ENCODE data around the gene AP4M1. TPM values are rescaled to one million over a fixed set of nuclear protein-coding genes. Genes with fewer than 3 reads are reported as not detected.

Gene AP4M1
- total and polyA plus RNA-seq, 9 of the 15 experiments (the other 6 are each of a cell fraction or from before 2014, with no cell fraction given): 1.3 to 30.9 (median 14.1) TPM

GRCh38 chr7:100155553-100156317 lies 54.3 kb downstream of the AP4M1 start (continued):
- no peak for TF ChIP-seq PPARD (CRISPR knock-in tag; IDR thresholded peaks at IDR 0.05)
- TF ChIP-seq RBM25 (IDR thresholded peaks at IDR 0.05; ENCODE audit: low read depth, low read length, severe bottlenecking): peak; percentile 98
- no peak for TF ChIP-seq USF1 (CRISPR knock-in tag; IDR thresholded peaks at IDR 0.05)
- TF ChIP-seq ZBTB7A (IDR thresholded peaks at IDR 0.05; ENCODE audit: borderline replicate concordance, control insufficient read depth, low read depth, low read length): 0 out of 2 replicates have a peak, but pooled peaks have one; percentile 17

- H3K9me1 ChIP-seq (ENCODE audit: control insufficient read depth, insufficient read depth, low read length): no peaks in the 10 kb centered on the region
- peak; percentile 68 to 72 (median 69) for DNase-seq (ENCODE audit: extremely low read depth in 1 of 4, low spot score in 3 of 4)
- in situ Hi-C loops (cut with MboI): no loop called here
- H3K27ac ChIP-seq (ENCODE audit: extremely low read depth, low read depth, low read length): peak overlapping the region; percentile 91
- 74% methylated on average over 16 of the region's 16 CpGs for WGBS (ENCODE audit: insufficient coverage, low coverage, missing lambda C conversion rate)
- ChIA-PET CTCF (ENCODE audit: low intra/inter-chr PET ratio) (interaction anchor here (1.1 kb wide), 1 partner anchor 60 kb away, joined by 3 read pairs; no protein-coding TSS in a partner anchor), POLR2A (interaction anchor here (0.6 to 2.1 kb wide), 8 partner anchors 12 to 46 kb away, joined by 3 to 8 read pairs (median 3); partner anchors contain the start of gene GAL3ST4)
- peaks cover 10% of the 10 kb centered on the region for H4K20me1 ChIP-seq (replicated peaks; ENCODE audit: control insufficient read depth, insufficient read depth, low read length)
- peaks cover 56% of the 10 kb centered on the region for H3K36me3 ChIP-seq (ENCODE audit: control insufficient read depth, insufficient read depth, low read length)
- peak overlapping the region; percentile 90 to 98 for H3K9ac ChIP-seq (ENCODE audit: insufficient read depth in 1 of 2, low read depth in 2 of 2, low read length in 2 of 2)
- H2AFZ ChIP-seq (ENCODE audit: low read depth, low read length): no peak overlapping the region
- H3K27me3 ChIP-seq (ENCODE audit: control insufficient read depth in 2 of 2, insufficient read depth in 2 of 2, low read length in 2 of 2): no peaks in the 10 kb centered on the region
- intact Hi-C loops (cut with micrococcal nuclease): loop anchor here (5.0 kb wide), 1 partner anchor 116 kb away; no protein-coding TSS in a partner anchor
- H3K4me1 ChIP-seq (replicated peaks in 1 of 2; ENCODE audit: control insufficient read depth in 2 of 2, insufficient read depth in 2 of 2, low read length in 2 of 2): peaks cover 37 to 82% of the 10 kb centered on the region in 2 experiments
- peaks cover 30% of the 10 kb centered on the region for H3K79me2 ChIP-seq (ENCODE audit: control insufficient read depth, insufficient read depth, low read length)
- peak overlapping the region; percentile 89 for H3K4me2 ChIP-seq (ENCODE audit: insufficient read depth, low read length)
- peak; percentile 26 for FAIRE-seq
- H3K9me3 ChIP-seq (replicated peaks; ENCODE audit: control insufficient read depth, insufficient read depth, low read depth, low read length): no peaks in the 10 kb centered on the region
- no TSS peak for BruUV-seq (replicated peaks)
- peak; percentile 2; the same call in 2 of the 3 replicates for ATAC-seq
- peak overlapping the region; percentile 99; the same call in 1 of the 2 replicates for H3K4me3 ChIP-seq
- TF ChIP-seq MNT (conservative IDR thresholded peaks at IDR 0.05) (0 out of 4 replicates have a peak, but pooled peaks of 1 of the 2 experiments have one; percentile 2), NFRKB (IDR thresholded peaks at IDR 0.05; ENCODE audit: low read depth) (no peak), TAF9B (IDR thresholded peaks at IDR 0.05; ENCODE audit: partially characterized antibody) (no peak), HBP1 (CRISPR knock-in tag; IDR thresholded peaks at IDR 0.05) (no peak), ZBTB33 (CRISPR knock-in tag; IDR thresholded peaks at IDR 0.05) (0 out of 2 replicates have a peak, but pooled peaks have one; percentile 36)
These were observed 55.1 kb downstream of the AP4M1 start for GRCh38 chr7:100156331-100157068.

All from K562 (cell line).